Posterior cingulate gyrus (tissue), 11 donors: ENCODE data around the gene FBXO17.
A peak's percentile ranks its signal among the peaks of the same experiment; 100 is the strongest.

ENCODE experiments used
- DNase-seq, 10 donors: peaks; one replicate each; pipeline versions ENCODE4 v3.0.0 to v3.0.0-alpha.2; 2020 to 2021; ENCODE audit warnings: mixed read lengths in 3 of 10
- intact Hi-C: fragments of 100-400 bp; cut with DNase I; formaldehyde crosslinking; loops from one replicate; pipeline ENCODE4 v1.15.1; 2023

Gene FBXO17

GRCh38 chr19:38900202-38900629 is 75.3 kb downstream of the FBXO17 start:
- no peak for DNase-seq

DNA sequence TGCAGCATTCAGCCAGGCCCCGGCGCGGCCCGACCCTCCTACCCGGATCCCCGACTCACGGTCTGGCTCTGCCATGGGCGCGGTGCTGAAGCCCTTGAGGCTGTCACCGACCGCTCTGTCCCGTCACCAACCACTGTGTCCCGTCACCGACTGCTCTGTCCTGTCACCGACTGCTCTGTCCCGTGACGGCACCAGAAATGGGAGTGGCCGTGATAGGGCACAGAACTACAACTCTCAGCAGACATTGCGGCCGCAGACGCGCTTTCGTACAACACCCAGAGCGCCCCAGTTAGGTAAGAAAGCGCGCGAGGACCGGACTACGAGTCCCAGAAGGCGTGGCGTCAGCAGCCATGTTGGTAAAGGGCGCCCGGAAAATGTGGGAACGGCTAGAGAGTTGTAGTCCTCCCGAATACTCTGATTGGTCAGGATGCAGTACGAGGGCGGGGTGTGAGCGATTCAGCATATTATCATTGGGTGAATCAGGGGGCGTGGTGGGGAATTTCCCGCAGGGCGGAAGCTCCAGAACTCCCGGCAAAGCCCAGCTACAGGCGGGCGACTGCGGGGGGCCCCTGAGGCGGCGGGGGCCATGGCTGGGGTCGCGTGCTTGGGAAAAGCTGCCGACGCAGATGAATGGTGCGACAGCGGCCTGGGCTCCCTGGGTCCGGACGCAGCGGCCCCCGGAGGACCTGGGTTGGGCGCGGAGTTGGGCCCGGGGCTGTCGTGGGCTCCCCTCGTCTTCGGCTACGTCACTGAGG is 75.9 kb downstream of the FBXO17 start, which contains the start of the genes NFKBIB and SIRT2:
TSS of gene NFKBIB (plus strand) at position 523 of the 755 bp plus-strand sequence. CDS start at position 587, 64 bp downstream.
TSS of gene SIRT2 (minus strand) at position 172 of the 755 bp plus-strand sequence. CDS start at position 75, 97 bp downstream.
- intact Hi-C loops, result loop anchor here (1.0 to 2.0 kb wide), 2 partner anchors 31 to 47 kb away; partner anchors contain the start of genes MRPS12 and SARS2
- DNase-seq, result peak; percentile 99 to 100 (median 100)

More at GRCh38 chr19:38900202-38900629, 75.3 kb downstream of the FBXO17 start:
- intact Hi-C loops, result no loop called here

GRCh38 chr19:38898788-38899446 is 76.6 kb downstream of the FBXO17 start:
- no peak for DNase-seq
- intact Hi-C loops, result loop anchor here (1.0 to 2.0 kb wide), 2 partner anchors 32 to 47 kb away; partner anchors contain the start of genes MRPS12 and SARS2

- intact Hi-C loops, result no loop called here
- DNase-seq, result no peak
Observed at GRCh38 chr19:38894968-38895367, 80.6 kb downstream of the FBXO17 start.

DNA sequence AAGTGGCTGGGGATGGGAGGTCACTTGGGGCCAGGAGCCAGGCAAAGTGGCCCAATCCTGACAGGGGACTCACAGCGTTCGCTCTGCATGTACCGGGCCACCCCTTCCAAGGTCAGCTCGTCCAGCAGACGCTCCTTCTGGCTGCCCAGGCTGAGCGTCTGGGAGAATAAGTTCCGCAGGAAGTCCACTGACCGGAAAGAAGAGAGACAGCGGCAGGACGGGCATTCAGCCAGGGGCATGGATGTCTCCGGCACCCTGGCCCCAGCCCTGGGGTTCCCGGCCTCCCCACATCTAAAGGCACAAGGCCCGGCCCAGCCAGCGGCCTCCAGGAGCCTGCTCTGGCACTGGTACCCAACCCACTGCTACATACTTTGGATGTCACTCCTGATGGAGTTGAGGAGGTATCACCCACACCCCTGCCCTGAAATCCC is 82.2 kb downstream of the FBXO17 start:
- intact Hi-C loops, result no loop called here
- DNase-seq, result peak in 1 of 10 donors; percentile 58

DNA sequence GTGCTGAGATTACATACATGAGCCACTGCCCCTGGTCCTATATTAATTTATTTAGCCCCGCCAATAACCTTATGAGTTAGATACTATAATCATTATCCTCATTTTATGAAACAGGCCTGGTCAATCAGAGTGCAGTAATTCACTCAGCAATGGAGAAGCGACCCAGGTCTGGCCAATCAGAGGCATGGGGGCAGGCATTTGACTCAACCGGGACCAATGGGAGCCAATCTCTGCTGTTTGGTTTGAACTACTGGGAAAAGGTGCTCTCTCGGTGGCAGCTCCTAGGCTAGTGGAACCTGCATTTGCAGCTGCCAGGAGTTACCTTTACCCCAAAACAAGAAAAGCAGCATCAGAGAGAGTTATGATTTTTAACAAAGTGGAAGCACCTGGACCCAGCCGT is 82.7 kb downstream of the FBXO17 start:
- peak in 1 of 10 donors; percentile 8 for DNase-seq
- intact Hi-C loops, result no loop called here

DNA sequence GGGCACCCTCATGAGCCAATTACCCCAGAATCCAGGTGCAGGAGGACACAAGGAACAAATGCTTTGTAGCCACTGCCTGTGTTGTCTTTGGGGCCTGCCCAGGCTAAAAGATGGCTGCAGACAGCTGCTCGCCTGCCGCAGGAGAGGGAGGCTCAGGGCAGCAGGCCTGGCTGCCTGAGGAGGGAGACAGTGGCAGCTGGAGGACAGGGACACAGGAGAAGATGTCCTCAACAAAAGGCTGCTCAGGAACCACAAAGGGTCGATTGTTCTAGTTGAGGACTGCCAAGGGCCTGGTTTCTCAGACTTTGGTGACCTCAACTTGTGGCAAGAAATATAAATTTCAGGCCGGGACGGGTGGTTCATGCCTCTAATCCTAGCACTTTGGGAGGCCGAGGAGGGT is 83.8 kb downstream of the FBXO17 start:
- intact Hi-C loops, result no loop called here
- DNase-seq, result peak in 8 of 10 donors; percentile 22 to 92 (median 50)
